Measurements from ENCODE around the gene COL27A1.
"Not testable (repeated sequence)": the region's sequence is repeated elsewhere in the genome, so short reads cannot be mapped to it uniquely, and the experiment has no call there.

Gene COL27A1

DNA sequence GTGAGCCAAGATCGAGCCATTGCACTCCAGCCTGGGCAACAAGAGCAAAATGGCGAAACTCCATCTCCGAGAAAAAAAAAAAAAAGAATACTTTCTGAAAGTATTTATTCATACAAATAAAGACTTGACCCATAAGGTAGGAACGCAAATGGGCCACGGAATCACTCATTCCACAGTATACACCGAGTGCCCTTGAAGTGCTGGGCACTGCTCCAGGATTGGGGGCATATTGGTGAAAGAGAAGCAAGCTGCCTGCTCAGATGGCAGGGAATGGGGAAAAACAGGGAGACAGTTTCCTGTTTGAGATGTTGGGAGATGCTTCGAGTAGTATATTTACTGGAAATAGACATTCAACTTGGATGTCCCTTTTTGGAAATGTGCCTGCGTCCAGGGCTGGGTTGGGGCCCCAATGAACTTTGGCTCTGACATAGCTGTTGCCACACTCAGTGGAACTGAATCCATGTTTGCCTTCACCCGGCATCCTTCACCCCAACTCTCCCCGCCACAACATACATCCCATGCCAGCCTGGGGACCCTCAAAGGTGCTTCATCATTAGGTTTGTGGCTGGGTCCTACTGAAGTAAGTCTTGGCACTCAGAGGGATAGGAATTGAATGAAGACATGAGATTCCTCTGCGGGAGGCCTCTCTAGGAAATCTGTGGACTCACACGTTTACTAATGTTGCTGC, 173.7 kb downstream of the COL27A1 start:
- H3K27me3 ChIP-seq (replicated peaks; ENCODE audit: control insufficient read depth, insufficient read depth, low read length, poor library complexity, severe bottlenecking); H3K27ac ChIP-seq (ENCODE audit: insufficient read depth, low read length, poor library complexity, severe bottlenecking); H3K36me3 ChIP-seq (ENCODE audit: control insufficient read depth, insufficient read depth, low read length); H3K4me3 ChIP-seq (ENCODE audit: insufficient read depth, low read depth, low read length, poor library complexity, severe bottlenecking); DNase-seq; H3K9me3 ChIP-seq (ENCODE audit: control insufficient read depth, low read length); H3K4me1 ChIP-seq (ENCODE audit: control insufficient read depth, insufficient read depth, low read length, poor library complexity, severe bottlenecking): not testable (repeated sequence)

GRCh38 chr9:114329625-114330022, 174.3 kb downstream of the COL27A1 start, which contains the start of gene ORM2:
Gene ORM2 (plus strand): TSS chr9:114329869. CDS start chr9:114329905, 36 bp downstream.
- not testable (repeated sequence) for DNase-seq; H3K27ac ChIP-seq (ENCODE audit: insufficient read depth, low read length, poor library complexity, severe bottlenecking); H3K36me3 ChIP-seq (ENCODE audit: control insufficient read depth, insufficient read depth, low read length); H3K4me1 ChIP-seq (ENCODE audit: control insufficient read depth, insufficient read depth, low read length, poor library complexity, severe bottlenecking); H3K9me3 ChIP-seq (ENCODE audit: control insufficient read depth, low read length); H3K27me3 ChIP-seq (replicated peaks; ENCODE audit: control insufficient read depth, insufficient read depth, low read length, poor library complexity, severe bottlenecking); H3K4me3 ChIP-seq (ENCODE audit: insufficient read depth, low read depth, low read length, poor library complexity, severe bottlenecking)

DNA sequence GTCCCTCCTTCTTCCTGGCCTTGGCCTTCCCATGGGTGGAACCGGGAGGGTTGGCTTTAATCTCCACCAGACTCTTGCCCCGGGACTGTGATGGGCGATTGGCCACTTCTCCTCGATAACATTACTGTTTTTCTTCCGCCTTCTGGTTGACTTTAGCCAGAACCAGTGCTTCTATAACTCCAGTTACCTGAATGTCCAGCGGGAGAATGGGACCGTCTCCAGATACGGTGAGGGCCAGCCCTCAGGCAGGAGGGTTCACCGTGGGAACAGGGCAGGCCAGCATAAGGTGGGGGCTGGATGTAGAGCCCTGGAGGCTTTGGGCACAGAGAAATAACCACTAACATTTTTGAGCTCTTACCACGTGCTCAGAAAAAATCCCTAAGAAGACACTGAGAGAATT, 175.3 kb downstream of the COL27A1 start:
- Histone ChIP-seq H3K27ac (ENCODE audit: insufficient read depth, low read length, poor library complexity, severe bottlenecking) (no peak overlapping the region), H3K9me3 (ENCODE audit: control insufficient read depth, low read length) (no peaks in the 10 kb centered on the region), H3K4me1 (ENCODE audit: control insufficient read depth, insufficient read depth, low read length, poor library complexity, severe bottlenecking) (no peaks in the 10 kb centered on the region), H3K4me3 (ENCODE audit: insufficient read depth, low read depth, low read length, poor library complexity, severe bottlenecking) (no peak overlapping the region), H3K36me3 (ENCODE audit: control insufficient read depth, insufficient read depth, low read length) (peaks cover under 1% of the 10 kb centered on the region), H3K27me3 (replicated peaks; ENCODE audit: control insufficient read depth, insufficient read depth, low read length, poor library complexity, severe bottlenecking) (no peaks in the 10 kb centered on the region)
- no peak for DNase-seq

DNA sequence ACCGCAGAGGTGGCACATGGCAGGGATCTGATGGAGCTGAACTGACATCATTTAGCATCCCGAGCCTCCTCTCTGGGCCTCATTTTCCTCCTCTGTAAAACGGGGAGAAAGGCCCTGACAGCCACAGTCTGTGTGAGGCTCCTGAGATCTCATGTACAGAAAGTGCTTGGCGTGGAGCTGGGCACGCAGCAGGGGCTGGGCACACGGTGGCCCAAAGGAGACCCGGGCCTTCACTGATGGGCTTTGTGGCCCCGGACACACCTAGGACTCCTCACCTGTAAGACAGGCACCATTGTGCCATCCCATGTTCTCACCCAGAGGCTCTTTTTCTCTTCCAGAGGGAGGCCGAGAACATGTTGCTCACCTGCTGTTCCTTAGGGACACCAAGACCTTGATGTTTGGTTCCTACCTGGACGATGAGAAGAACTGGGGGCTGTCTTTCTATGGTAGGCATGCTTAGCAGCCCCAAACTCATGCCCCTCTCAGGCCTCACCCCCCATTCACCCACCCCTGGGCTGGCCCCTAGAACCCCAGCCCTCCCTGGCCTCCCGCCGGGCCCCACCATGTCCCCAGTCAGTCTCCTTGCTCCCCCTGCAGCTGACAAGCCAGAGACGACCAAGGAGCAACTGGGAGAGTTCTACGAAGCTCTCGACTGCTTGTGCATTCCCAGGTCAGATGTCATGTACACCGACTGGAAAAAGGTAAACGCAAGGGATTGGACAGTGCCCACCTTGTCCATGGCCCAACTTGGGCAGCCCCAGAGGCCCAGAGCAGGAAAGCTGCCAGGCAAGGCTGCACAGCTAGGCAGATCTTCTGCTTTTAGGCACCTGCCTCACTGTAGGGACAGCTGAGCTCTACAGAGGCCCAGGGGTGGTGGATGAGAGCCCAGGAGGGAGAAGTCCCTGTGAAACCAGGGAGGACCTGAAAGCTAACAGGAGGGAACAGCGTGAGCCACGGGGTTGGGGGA, 176.2 kb downstream of the COL27A1 start:
- not testable (repeated sequence) for H3K9me3 ChIP-seq (ENCODE audit: control insufficient read depth, low read length); H3K27ac ChIP-seq (ENCODE audit: insufficient read depth, low read length, poor library complexity, severe bottlenecking); H3K4me3 ChIP-seq (ENCODE audit: insufficient read depth, low read depth, low read length, poor library complexity, severe bottlenecking); H3K36me3 ChIP-seq (ENCODE audit: control insufficient read depth, insufficient read depth, low read length); DNase-seq; H3K4me1 ChIP-seq (ENCODE audit: control insufficient read depth, insufficient read depth, low read length, poor library complexity, severe bottlenecking); H3K27me3 ChIP-seq (replicated peaks; ENCODE audit: control insufficient read depth, insufficient read depth, low read length, poor library complexity, severe bottlenecking)

- H3K4me3 ChIP-seq (ENCODE audit: insufficient read depth, low read depth, low read length, poor library complexity, severe bottlenecking); H3K27ac ChIP-seq (ENCODE audit: insufficient read depth, low read length, poor library complexity, severe bottlenecking); H3K4me1 ChIP-seq (ENCODE audit: control insufficient read depth, insufficient read depth, low read length, poor library complexity, severe bottlenecking); H3K9me3 ChIP-seq (ENCODE audit: control insufficient read depth, low read length); H3K27me3 ChIP-seq (replicated peaks; ENCODE audit: control insufficient read depth, insufficient read depth, low read length, poor library complexity, severe bottlenecking); DNase-seq: not testable (repeated sequence)
- H3K36me3 ChIP-seq (ENCODE audit: control insufficient read depth, insufficient read depth, low read length) = peaks cover 17% of the 10 kb centered on the region
These were observed 177.2 kb downstream of the COL27A1 start for GRCh38 chr9:114332474-114333040.

DNA sequence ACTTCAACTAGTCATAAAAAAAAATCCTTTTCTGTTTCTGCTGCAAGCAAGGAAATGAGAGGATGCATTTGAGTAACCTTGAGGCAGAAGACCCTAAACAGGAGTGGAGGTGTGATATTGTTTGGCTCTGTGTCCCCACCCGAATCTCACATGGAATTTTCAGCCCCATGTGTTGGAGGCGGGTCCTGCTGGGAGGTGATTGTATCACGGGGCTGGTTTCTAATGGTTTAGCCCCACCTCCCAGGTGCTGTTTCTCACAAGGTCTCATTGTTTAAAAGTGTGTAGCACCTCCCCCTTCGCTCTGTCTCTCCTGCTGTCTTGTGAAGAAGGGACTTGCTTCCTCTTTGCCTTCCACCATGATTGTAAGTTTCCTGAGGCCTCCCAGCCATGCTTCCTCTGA, 178.4 kb downstream of the COL27A1 start:
- H3K9me3 ChIP-seq (ENCODE audit: control insufficient read depth, low read length); H3K4me3 ChIP-seq (ENCODE audit: insufficient read depth, low read depth, low read length, poor library complexity, severe bottlenecking); H3K4me1 ChIP-seq (ENCODE audit: control insufficient read depth, insufficient read depth, low read length, poor library complexity, severe bottlenecking); H3K27me3 ChIP-seq (replicated peaks; ENCODE audit: control insufficient read depth, insufficient read depth, low read length, poor library complexity, severe bottlenecking); H3K27ac ChIP-seq (ENCODE audit: insufficient read depth, low read length, poor library complexity, severe bottlenecking); DNase-seq: not testable (repeated sequence)
- peaks cover 28% of the 10 kb centered on the region for H3K36me3 ChIP-seq (ENCODE audit: control insufficient read depth, insufficient read depth, low read length)

DNA sequence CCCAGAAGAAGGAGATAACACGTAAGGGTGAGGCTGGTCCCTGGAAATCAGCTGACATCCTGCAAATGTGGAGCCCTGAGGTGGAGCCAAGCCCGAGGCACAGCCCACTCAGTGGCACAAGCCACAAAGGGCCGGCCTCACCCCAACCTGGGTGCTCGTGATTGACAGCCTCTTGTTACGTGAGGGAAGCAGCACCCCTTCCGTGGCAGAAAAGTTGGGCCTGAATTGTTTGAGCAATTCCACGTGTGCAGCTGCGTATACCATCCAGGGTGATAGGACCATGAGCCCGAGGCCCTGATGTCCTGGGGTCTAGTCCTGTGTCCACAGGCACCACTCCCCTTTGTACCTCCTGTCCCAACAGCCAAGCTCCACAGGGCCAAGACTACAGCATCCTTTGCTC, 179.2 kb downstream of the COL27A1 start:
- Histone ChIP-seq H3K36me3 (ENCODE audit: control insufficient read depth, insufficient read depth, low read length) (peaks cover 36% of the 10 kb centered on the region), H3K4me3 (ENCODE audit: insufficient read depth, low read depth, low read length, poor library complexity, severe bottlenecking) (no peak overlapping the region), H3K27ac (ENCODE audit: insufficient read depth, low read length, poor library complexity, severe bottlenecking) (no peak overlapping the region), H3K4me1 (ENCODE audit: control insufficient read depth, insufficient read depth, low read length, poor library complexity, severe bottlenecking) (no peaks in the 10 kb centered on the region), H3K27me3 (replicated peaks; ENCODE audit: control insufficient read depth, insufficient read depth, low read length, poor library complexity, severe bottlenecking) (no peaks in the 10 kb centered on the region), H3K9me3 (ENCODE audit: control insufficient read depth, low read length) (no peaks in the 10 kb centered on the region)
- DNase-seq = no peak

GRCh38 chr9:114335745-114336144, 180.4 kb downstream of the COL27A1 start:
- peaks cover 48% of the 10 kb centered on the region for H3K36me3 ChIP-seq (ENCODE audit: control insufficient read depth, insufficient read depth, low read length)
- no peak overlapping the region for H3K27ac ChIP-seq (ENCODE audit: insufficient read depth, low read length, poor library complexity, severe bottlenecking)
- no peaks in the 10 kb centered on the region for H3K9me3 ChIP-seq (ENCODE audit: control insufficient read depth, low read length)
- no peaks in the 10 kb centered on the region for H3K27me3 ChIP-seq (replicated peaks; ENCODE audit: control insufficient read depth, insufficient read depth, low read length, poor library complexity, severe bottlenecking)
- no peaks in the 10 kb centered on the region for H3K4me1 ChIP-seq (ENCODE audit: control insufficient read depth, insufficient read depth, low read length, poor library complexity, severe bottlenecking)
- H3K4me3 ChIP-seq (ENCODE audit: insufficient read depth, low read depth, low read length, poor library complexity, severe bottlenecking) = no peak overlapping the region
- no peak for DNase-seq

DNA sequence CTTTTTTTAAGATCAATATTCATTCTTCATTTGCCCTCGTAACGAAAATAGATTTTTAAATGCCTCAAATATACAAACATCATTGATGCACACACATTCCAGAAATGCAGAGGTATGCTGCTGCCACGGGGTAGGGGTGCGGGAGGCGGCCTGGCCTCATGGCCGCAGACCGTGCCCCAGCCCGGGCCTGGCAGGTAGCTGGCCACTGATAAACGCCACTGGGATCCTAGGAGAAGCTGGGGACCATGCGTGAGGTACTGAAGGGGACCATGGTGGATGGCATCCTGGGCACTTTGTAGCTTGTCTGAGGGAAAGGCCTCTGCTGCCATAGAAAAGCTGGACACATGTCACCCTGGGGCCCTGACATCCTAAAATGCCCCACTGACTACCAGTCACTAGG, 180.8 kb downstream of the COL27A1 start:
- H3K4me1 ChIP-seq (ENCODE audit: control insufficient read depth, insufficient read depth, low read length, poor library complexity, severe bottlenecking) = no peaks in the 10 kb centered on the region
- no peak overlapping the region for H3K4me3 ChIP-seq (ENCODE audit: insufficient read depth, low read depth, low read length, poor library complexity, severe bottlenecking)
- DNase-seq = no peak
- no peak overlapping the region for H3K27ac ChIP-seq (ENCODE audit: insufficient read depth, low read length, poor library complexity, severe bottlenecking)
- no peaks in the 10 kb centered on the region for H3K27me3 ChIP-seq (replicated peaks; ENCODE audit: control insufficient read depth, insufficient read depth, low read length, poor library complexity, severe bottlenecking)
- peaks cover 52% of the 10 kb centered on the region for H3K36me3 ChIP-seq (ENCODE audit: control insufficient read depth, insufficient read depth, low read length)
- H3K9me3 ChIP-seq (ENCODE audit: control insufficient read depth, low read length) = no peaks in the 10 kb centered on the region

Data from effector memory CD4-positive, alpha-beta T cell (primary cell).